ENCODE measurements around the gene ASB8.

DNA sequence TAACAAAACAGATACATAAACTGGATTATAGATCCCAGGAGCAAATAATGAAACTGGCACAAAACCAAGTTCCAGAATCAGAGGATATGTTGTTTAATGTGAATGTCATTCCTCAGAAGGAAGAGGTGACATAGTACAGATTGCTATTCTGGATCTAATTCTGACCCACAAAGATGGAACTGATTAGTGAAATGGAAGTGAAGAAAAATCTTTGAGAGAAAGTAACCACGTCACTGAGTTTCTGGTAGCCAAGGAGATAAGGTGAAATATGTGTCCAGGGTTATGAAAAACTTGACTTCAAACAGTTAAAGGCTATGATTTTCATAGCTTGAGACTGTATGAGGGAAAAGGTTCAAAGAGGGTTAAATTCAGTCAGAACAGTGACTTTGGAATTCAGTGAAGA lies 37.5 kb upstream of the ASB8 start:
- TF ChIP-seq SP1 (IDR thresholded peaks at IDR 0.05) = no peak
- TF ChIP-seq TARDBP (IDR thresholded peaks at IDR 0.05) = no peak
- no peak for TF ChIP-seq FOXA1 (IDR thresholded peaks at IDR 0.05)
- TF ChIP-seq NFRKB (IDR thresholded peaks at IDR 0.05) = no peak
- no peak for TF ChIP-seq SUZ12 (IDR thresholded peaks at IDR 0.05)
- TF ChIP-seq BHLHE40 (IDR thresholded peaks at IDR 0.05; ENCODE audit: borderline replicate concordance) = no peak
- TF ChIP-seq, protein P1, sequence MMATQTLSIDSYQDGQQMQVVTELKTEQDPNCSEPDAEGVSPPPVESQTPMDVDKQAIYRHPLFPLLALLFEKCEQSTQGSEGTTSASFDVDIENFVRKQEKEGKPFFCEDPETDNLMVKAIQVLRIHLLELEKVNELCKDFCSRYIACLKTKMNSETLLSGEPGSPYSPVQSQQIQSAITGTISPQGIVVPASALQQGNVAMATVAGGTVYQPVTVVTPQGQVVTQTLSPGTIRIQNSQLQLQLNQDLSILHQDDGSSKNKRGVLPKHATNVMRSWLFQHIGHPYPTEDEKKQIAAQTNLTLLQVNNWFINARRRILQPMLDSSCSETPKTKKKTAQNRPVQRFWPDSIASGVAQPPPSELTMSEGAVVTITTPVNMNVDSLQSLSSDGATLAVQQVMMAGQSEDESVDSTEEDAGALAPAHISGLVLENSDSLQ (IDR thresholded peaks at IDR 0.05) = no peak
- TF ChIP-seq ELF4 (IDR thresholded peaks at IDR 0.05) = no peak
- no peak for TF ChIP-seq FOXM1 (IDR thresholded peaks at IDR 0.05; ENCODE audit: borderline replicate concordance)
- TF ChIP-seq HDGF (IDR thresholded peaks at IDR 0.05; ENCODE audit: borderline replicate concordance) = no peak
- TF ChIP-seq LEF1 (IDR thresholded peaks at IDR 0.05; ENCODE audit: borderline replicate concordance) = no peak
- no peak for TF ChIP-seq FOXK2 (IDR thresholded peaks at IDR 0.05)
- no peak for TF ChIP-seq ARNT (IDR thresholded peaks at IDR 0.05)
- no peak for TF ChIP-seq ZNF384 (IDR thresholded peaks at IDR 0.05)
